ENCODE data around the gene FAM110D.

Gene FAM110D

DNA sequence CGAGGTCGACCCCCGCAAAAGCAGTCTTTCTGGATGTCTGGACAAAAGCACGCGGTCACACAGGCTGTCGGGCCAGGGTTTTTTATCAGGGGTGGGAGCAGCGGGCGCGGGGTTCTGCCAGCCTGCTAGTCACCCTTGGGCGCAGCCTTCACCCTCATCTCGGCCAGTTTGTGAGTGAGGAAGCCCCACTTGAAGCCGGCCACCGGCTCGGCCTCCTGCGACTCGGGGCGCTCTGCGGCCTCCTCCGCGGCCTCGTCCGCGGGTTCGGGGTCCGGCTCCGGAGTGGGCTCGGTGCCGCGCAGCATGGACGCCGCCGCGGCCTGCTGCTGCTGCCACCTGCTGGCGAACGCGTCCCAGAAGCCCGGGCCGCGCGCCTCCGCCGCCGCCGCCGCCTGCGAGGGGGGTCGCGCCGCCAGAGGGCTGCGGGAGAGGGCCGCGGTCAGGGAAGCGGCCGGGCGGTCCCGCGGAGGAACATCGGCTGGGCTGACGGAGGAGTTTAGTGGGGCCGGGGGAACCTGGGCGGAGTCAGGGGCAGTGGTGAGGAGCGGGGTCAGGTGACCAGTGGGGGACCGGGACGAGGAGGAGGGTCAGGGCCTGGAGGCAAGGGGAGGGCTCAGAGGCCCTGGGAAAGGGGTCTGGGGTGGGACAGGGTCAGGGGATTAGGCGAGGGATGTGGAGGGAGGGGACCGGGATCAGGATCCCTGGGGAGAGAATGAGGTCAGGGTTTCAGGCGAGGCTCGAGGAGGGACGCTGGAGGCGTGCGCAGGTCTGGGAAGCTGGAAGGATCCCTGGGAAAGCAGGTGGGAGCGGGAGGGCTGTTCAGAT lies 5.4 kb downstream of the FAM110D start:
- DNase-seq, result no peak

DNA sequence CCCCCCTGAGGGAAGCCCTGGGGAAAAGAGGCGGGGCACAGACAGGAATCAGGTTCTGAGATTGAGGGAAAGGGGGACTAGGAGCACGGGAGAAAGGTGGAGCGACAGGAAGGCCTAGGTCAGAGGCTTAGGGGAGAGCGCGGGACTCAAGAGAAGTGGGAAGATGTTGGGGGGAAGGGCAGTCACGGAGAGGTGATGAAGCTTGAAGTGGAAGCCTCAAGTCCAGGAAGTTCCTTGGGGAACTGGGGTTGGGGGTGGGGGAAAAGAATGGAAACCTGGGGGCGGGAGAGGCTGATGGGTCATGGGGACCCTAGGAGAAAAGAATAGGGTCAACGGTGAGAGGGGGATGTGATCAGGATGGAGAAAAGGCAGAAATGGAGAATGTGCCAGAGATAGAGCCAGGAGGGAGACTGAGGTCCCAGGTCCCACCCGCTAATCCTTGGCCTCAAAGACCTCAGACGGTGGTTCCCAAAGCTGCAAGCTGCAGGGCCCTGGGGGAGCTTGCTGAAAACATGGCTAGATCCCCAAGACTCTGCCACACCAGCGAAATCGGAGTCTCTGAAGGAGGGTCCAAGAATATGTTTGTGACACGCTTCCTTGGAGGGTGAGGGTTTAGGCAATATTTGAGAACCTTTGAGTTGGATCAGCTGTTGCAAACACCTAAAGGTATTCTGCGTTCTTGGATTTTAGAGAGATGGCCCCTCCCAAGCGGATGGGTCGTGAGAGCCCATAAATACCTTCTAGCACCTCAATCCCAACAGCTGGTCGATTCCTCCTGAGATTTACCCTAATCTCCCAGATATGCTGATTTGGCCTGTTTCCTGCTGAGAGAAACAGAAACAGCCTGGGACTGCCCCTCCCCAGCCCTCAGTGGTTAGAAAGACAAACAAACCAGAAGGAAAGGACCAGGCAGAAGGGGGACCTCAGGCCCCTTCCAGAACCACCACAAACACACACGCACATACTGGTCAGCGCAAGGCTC lies 6.3 kb downstream of the FAM110D start:
- DNase-seq, result no peak

DNA sequence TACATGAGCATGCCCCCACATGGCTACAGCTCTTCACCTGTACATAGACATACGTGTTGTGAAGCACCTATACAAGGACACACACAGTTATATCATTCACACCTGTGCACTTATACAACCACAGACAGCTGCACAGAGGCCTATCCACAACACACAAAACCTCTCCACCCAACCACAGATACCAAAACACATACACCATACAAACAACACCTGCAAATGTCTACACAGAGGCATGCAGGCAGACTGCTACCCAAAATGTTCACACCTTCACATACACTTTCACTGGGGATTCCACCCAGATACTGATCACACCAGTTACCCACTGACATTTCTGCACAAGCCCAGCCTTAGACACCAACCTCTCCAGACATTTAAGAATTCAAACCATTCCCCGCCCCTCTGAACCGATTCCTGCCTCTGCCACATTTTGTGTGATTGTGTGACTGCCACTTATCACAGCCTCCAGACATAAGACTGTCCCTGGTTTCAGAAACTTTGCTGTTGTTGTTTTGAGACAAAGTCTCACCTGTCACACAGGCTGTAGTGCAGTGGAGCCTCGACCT lies 7.9 kb downstream of the FAM110D start:
- DNase-seq, result no peak

DNA sequence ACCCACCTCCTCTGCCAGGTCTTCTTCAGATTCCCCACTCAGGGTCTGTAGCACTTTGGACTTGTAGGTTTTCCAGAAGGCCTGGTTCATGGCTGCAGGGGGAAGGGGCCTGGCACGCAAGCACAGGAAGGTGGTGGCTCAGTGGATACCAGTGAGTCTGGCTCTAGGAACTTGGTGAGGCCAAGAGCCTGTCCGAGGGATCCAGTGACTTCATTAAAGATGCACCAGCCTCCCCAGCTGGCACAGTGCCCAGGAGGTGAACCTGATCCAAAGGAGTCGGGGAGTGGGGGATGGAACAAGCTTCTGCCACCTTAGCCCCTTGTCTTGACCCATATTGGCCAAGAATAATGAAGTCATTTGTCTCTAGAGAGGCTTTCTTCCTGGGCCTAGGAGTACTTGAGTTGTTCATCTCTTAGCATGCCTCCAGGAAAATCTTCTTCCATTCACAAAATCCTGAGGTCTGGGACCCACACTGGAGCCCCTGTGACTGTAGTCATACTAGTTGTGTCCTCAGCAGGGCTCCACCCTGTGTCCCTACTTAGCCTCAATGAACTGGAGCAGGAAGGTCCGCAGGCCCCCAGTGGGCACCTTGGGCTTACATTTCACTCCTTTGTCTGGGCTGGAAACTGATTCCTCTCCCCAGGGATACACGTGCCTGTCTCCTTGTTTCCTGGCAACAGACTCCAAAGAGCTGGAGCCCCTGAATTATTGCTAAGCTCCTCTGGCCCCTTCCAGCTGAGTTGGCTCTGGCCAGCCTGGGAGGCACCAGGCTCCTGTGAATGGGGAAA lies 9.7 kb downstream of the FAM110D start, which contains the start of gene C1orf232:
Gene C1orf232, minus strand, starts transcription at position 554 of the 788 bp plus-strand sequence. Its CDS starts 464 bp downstream, at position 90.
- peak; percentile 17 for DNase-seq

DNA sequence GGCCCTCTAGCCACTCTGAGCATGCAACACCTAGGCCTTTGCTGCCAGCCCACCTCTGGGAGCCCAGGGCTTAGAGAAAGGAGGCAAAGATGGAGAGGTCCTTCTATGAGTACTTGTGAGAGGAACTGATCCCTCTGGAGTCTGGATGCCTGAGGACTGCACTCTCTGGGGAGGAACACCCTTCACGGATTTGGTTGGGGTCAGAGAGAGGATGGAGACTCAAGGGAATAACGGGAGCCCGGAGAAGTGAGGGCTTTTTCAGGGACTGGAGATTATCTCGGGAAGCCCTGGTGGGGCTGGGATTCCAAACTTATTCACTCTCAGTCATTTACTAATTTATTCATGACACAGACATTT lies 10.3 kb downstream of the FAM110D start:
- no peak for DNase-seq

DNA sequence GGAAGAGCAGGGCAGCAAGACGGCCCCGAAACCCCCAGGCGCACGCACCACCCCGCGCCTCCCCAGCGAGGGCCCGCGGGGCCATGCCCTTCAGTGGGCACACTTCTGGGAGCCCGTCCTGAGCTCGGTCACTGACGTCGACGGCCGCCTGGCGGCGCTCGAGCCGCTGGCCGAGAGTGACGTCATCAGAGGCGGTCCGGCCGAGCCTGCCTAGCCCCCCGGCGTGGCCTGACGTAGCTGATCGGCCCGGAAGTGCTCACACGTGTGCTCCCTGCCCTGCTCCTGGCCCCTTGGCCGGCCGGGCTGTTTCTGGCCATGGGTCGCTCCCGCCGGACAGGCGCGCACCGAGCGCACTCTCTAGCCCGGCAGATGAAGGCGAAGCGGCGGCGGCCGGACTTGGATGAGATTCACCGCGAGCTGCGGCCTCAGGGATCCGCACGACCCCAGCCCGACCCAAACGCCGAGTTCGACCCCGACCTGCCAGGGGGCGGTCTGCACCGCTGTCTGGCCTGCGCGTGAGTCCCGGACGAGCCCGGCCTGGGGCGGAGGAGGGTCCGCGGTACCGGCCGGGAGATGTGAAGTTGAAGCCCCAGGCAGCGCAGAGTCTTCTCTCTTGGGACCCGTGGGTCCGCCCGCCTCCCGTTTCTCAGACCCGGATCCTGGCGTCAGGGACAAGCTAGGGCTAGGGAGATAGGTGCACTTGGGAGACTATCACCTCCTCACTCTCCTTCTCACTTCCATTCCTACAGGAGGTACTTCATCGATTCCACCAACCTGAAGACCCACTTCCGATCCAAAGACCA lies 11.0 kb downstream of the FAM110D start, which contains the start of gene ZNF593:
Gene ZNF593, plus strand, starts transcription at position 240 of the 803 bp plus-strand sequence. Its CDS starts 76 bp downstream, at position 316.
- DNase-seq, result peak; percentile 83

DNA sequence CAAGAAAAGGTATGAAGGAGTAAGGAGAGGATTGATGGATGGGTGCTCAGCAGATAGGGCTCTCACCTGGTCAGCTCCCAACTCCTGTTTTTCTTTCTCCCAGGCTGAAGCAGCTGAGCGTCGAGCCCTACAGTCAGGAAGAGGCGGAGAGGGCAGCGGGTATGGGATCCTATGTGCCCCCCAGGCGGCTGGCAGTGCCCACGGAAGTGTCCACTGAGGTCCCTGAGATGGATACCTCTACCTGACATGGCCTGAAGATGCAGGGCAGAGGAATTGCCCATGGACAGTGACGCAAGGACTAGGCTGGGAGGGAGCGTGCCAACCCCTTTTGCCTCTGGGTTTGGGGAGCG lies 11.6 kb downstream of the FAM110D start:
- DNase-seq, result no peak

DNA sequence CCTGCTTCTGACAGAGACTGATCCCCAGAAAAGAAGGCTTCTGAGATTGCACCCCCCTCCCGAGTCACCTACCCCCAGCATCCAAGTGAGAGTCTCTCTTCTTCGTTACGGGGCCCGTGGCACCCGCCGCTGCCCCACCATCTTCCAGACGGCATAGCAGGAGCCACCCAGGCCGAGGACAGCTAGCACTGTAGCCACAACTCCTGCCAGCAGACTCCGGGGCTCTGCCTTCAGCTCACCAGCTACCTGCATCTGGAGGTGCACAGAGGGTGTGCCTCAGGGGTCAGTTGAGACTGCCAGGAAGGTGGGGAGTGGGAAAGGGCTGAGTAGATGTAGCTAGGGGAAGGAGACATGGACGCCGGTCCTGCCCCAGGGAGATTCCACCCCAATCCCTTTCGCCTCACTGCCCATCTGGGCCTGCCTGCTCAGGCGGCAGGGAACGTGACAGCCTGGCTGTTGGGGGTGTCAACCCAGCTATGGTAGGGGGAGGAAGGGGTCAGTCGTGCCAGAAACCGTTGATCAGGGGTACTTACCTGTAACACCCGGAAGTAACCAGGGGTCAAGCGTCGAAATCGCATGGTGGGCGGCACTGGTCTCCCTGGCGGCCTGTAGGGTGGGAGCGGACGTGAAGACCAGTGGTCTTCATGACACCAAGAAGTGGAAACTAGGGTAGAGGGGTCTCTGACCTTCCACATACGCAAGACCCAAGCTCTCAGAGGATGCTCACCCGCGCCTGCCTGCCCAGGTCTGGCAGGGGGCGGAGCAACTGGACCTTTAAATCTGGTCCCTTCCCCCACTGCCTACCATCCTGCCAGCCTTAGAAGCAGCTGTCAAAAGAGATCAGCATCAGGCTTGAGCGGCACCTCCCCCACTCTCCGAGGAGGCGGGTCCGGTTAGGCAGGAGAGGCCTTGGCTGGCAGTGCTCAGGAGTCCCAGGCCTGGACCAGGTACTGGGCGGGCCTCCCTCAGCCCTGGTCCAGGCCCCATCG lies 12.5 kb downstream of the FAM110D start, which contains the start of gene ZNF593OS:
Gene ZNF593OS, minus strand, starts transcription at position 749 of the 989 bp plus-strand sequence. Its CDS starts 171 bp downstream, at position 578.
- DNase-seq, result no peak

DNA sequence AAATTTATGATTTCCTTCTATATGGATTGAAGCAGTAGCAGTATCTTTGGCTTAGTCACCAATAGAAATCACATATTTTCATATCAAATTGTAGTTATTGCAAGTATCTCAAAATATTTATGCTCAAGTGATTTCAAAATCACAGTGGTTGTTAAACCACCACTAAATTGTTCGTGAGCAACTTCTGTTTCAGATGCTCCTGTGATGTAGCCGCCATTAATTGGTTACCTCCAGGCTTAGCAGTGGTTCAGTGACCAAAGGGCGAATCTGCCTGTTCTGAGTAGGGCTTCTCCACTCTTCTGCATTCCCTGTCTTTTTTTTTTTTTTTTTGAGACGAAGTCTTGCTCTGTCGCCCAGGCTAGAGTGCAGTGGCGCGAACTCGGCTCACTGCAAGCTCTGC lies 16.5 kb downstream of the FAM110D start:
- DNase-seq, result no peak

DNA sequence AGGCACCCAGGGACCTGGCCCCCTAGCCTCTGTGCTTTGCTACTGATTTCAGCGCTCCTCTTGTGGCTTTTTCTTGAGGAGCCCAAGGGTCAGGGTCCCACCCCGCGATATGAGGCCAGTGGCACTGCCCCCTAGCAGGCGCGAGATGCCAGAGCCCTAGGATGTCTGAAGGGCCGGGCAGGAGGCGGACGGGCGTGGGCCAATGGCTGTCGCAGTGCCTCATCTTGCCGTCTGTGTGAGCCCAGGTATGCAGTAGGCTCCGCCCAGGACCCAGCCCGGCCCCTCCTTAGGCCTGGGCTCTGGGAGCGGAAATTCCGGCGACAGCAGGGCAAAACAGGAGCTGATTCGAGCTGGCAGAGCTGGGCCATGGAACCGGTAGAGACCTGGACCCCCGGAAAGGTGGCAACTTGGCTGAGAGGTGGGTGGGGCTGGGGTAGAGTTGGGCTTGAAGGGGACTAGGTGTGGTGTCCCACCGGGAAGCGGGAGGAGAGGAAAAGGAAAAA lies 18.4 kb downstream of the FAM110D start, which contains the start of gene CNKSR1:
Gene CNKSR1, plus strand, starts transcription at position 310 of the 503 bp plus-strand sequence. Its CDS starts 57 bp downstream, at position 367.
- DNase-seq, result no peak

DNA sequence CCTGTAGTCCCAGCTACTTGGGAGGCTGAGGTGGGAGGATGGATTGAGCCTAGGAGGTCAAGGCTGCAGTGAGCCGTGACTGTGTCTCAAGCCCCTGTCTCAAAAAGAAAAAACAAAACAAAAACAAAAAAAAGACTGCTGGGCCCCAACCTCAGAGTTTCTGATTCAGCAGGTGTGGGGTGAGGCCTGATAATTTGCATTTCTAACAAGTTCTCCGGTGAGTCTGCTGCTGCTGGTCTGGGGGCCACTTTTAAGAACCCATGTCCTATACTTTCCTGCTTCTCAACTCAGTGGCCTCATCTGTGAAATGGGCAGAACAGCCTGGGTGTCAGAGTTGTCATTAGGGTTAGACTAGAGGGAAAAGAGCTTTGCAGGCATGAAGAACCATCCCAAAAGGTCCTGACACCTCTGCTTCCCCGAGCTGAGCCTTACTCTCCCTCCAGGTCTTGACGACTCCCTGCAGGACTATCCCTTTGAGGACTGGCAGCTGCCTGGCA lies 21.2 kb downstream of the FAM110D start:
- no peak for DNase-seq

DNA sequence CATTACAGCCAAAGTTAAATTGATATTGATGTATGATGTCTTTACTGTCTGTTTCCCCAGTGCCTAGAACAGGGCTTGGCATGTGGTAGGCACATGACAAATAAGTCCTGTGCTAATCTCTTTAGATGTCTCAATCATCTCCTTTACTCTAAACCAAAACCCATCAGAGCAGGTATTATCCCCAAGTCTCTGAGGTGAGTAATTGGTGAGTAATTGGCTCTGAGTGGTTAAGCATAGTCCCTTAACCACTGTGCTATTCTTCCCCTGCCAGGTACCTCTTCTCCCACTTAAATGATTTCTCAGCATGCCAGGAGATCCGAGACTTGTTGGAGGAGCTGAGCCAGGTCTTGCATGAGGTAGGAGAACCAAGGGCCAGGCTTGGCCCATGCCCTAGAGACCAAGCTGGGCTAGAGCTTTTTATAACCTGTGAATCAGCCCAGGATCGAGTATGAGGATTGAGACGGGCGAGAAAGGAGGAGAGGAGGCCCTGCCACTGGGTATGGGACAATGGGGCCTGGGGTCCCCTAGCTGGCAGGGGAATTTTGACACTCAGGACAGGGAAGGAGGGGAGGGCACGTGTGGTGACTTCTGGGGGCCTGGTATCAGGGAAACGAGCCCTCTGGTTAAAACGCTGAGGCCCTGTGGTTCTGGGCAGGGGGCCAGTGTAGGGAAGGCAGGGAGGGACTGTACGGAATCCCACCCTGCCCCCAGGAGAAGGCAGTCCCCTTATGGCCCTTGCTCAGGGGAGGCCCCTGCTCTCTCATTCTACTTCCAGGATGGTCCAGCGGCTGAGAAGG lies 22.9 kb downstream of the FAM110D start:
- DNase-seq, result no peak

DNA sequence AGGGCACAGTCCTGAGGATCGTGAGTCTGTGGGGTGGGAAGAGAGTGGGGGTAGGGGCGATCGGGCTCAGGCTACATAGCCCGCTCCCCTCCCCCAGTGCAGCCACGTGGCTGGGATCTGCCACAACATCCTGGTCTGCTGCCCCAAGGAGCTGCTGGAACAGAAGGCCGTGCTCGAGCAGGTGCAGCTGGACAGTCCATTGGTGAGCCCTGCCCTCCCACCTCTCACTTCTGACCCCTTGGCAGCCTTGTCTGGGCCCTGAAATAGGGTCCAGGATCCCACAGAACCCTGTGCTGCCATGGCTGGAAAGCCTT lies 23.5 kb downstream of the FAM110D start:
- no peak for DNase-seq

DNA sequence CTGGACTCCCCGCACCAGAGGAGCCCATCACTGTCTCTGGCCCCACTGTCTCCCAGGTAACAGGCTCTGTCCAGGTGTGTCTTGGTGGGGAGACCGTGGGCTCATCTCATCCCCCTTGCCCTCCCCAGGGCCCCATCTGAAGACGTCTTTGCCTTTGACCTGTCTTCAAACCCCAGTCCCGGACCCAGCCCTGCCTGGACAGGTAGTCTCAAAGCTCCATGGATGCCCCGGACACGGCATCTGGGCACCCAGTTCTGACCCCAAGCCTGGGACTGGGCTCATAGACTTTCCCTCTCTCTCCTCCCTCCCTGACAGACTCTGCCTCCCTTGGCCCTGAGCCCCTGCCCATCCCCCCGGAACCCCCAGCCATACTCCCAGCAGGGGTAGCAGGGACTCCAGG lies 25.2 kb downstream of the FAM110D start:
- no peak for DNase-seq

DNA sequence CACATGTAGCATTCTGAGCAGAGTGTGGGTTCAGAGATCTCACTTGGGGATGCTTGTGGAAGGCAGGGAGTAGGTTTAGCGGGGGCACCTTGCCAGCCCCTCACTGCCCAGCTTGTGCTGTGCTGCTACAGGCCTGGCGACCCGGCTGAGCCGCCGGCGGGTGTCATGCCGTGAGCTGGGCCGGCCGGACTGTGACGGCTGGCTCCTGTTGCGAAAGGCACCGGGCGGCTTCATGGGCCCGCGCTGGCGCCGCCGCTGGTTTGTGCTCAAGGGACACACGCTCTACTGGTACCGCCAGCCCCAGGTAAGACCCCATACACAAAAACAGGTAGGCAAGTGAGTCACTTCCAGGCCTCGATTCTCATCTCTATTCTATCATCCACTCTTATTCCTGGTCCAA lies 26.0 kb downstream of the FAM110D start:
- no peak for DNase-seq

DNA sequence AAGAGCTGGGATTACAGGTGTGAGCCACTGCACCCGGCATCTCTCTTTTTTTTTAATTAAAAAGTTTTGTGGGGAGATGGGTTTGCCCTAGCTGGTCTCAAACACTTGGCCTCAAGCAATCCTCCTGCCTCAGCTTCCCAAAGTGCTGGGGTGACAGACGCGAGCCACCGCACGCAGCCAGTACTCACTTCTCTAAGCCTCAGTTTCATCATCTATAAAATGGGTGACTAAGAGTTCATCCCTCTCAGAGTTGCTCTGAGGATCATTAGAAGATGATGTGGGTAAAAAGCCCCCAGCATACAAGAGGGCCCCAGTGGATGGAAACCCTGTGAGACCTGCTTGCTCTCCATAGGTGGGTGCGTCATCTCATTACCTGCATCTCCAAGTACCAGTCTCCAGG lies 29.0 kb downstream of the FAM110D start:
- no peak for DNase-seq

DNA sequence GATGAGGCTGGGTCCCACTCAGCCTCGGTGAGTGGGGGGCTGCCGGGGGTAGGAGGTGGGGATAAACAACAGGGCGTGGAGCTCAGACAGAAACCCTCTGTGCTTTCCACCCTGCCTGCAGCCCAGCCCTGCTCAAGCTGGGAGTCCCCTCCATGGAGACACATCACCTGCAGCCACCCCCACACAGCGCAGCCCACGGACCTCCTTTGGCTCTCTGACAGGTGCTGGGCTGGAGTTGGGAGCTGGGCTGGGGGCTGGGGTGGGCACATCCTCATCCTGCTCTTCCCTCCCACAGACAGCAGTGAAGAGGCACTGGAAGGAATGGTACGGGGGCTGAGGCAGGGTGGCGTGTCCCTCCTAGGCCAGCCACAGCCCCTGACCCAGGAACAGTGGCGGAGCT lies 29.6 kb downstream of the FAM110D start:
- no peak for DNase-seq

DNA sequence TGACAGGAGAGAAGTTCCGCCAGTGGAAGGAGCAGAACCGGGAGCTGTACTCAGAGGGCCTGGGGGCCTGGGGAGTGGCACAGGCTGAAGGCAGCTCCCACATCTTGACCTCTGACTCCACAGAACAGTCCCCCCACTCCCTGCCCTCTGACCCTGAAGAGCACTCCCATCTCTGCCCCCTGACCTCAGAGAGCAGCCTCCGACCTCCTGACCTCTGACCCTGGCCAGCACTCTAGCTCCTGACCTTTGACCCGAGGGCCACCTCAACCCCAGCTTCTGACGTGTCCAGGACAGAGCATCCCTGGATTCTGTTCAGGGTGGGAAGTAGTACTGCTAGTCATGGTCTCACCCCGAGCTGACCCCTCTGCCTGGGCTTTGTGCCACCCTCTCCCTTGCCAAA lies 30.5 kb downstream of the FAM110D start:
- DNase-seq, result no peak

DNA sequence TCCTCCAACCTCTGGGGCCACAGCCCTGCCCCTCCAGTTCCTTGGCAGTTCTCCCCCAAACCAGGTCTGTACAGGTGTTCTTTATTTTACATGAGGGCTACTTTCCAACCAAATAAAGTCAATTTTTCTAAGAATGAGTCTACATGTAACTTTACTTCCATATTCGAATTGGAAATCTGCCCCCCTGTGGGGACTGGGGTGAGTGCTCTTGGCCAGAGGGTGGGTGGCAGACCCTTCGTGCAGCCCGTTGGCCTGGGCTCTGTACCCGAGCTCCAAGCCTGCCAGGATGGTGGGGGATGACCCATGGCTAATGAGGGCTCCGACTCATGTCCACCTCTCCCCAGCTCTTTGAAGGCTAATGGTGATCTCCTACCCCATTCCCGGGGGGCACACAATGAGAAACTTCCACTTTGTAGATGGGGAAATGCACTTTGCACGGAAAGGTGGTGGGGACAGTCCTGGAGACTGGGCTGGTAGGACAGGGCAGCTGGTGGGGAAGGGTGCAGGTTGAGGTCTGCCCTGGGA lies 30.9 kb downstream of the FAM110D start:
- no peak for DNase-seq

Measured in NCI-H446 treated with DMSO at 0.1 percent for 48 hours (cell line).